Measurements from ENCODE around the gene NKAPL.

Gene NKAPL

GRCh38 chr6:28220257-28221133, 38.6 kb upstream of the NKAPL start:
- no peak for TF ChIP-seq CTCF (IDR thresholded peaks at IDR 0.05; ENCODE audit: poor library complexity, severe bottlenecking)
- H3K4me1 ChIP-seq (ENCODE audit: insufficient read depth, poor library complexity, severe bottlenecking) = peaks cover 6% of the 10 kb centered on the region
- H3K9me3 ChIP-seq (ENCODE audit: severe bottlenecking) = no peaks in the 10 kb centered on the region
- DNase-seq (ENCODE audit: low spot score) = no peak
- no peak overlapping the region for H3K27ac ChIP-seq (ENCODE audit: poor library complexity, severe bottlenecking)
- H3K36me3 ChIP-seq (ENCODE audit: low read depth) = no peaks in the 10 kb centered on the region
- no peak for ATAC-seq (ENCODE audit: low read depth)
- no peak overlapping the region for H3K4me3 ChIP-seq (ENCODE audit: severe bottlenecking)
- no peaks in the 10 kb centered on the region for H3K27me3 ChIP-seq (ENCODE audit: insufficient read depth, poor library complexity, severe bottlenecking)

- H3K4me3 ChIP-seq (ENCODE audit: severe bottlenecking) = peak overlapping the region; percentile 64
- no peaks in the 10 kb centered on the region for H3K9me3 ChIP-seq (ENCODE audit: severe bottlenecking)
- no peak for ATAC-seq (ENCODE audit: low read depth)
- H3K4me1 ChIP-seq (ENCODE audit: insufficient read depth, poor library complexity, severe bottlenecking) = peaks cover 12% of the 10 kb centered on the region
- no peak for DNase-seq (ENCODE audit: low spot score)
- H3K27ac ChIP-seq (ENCODE audit: poor library complexity, severe bottlenecking) = peak overlapping the region; percentile 63
- no peak for TF ChIP-seq CTCF (IDR thresholded peaks at IDR 0.05; ENCODE audit: poor library complexity, severe bottlenecking)
- H3K36me3 ChIP-seq (ENCODE audit: low read depth) = peaks cover 30% of the 10 kb centered on the region
- no peaks in the 10 kb centered on the region for H3K27me3 ChIP-seq (ENCODE audit: insufficient read depth, poor library complexity, severe bottlenecking)
These were observed 34.7 kb upstream of the NKAPL start for GRCh38 chr6:28224131-28225055.

GRCh38 chr6:28225056-28225834, 33.9 kb upstream of the NKAPL start, which contains the start of gene ZSCAN9:
TSS of gene ZSCAN9 (plus strand) at chr6:28225275. CDS start at chr6:28227085, 1,810 bp downstream.
- Histone ChIP-seq H3K4me1 (ENCODE audit: insufficient read depth, poor library complexity, severe bottlenecking) (peaks cover 12% of the 10 kb centered on the region), H3K36me3 (ENCODE audit: low read depth) (peaks cover 39% of the 10 kb centered on the region), H3K9me3 (ENCODE audit: severe bottlenecking) (no peaks in the 10 kb centered on the region), H3K4me3 (ENCODE audit: severe bottlenecking) (peak within 1 kb of the TSS; percentile 64), H3K27ac (ENCODE audit: poor library complexity, severe bottlenecking) (peak within 1 kb of the TSS; percentile 63), H3K27me3 (ENCODE audit: insufficient read depth, poor library complexity, severe bottlenecking) (no peaks in the 10 kb centered on the region)
- DNase-seq (ENCODE audit: low spot score) (peak; percentile 89), ATAC-seq (ENCODE audit: low read depth) (peak; percentile 97)
- TF ChIP-seq CTCF (IDR thresholded peaks at IDR 0.05; ENCODE audit: poor library complexity, severe bottlenecking) = no peak

- TF ChIP-seq CTCF (IDR thresholded peaks at IDR 0.05; ENCODE audit: poor library complexity, severe bottlenecking) = no peak
- Histone ChIP-seq H3K36me3 (ENCODE audit: low read depth) (peaks cover 51% of the 10 kb centered on the region), H3K27ac (ENCODE audit: poor library complexity, severe bottlenecking) (no peak overlapping the region), H3K4me1 (ENCODE audit: insufficient read depth, poor library complexity, severe bottlenecking) (peaks cover 12% of the 10 kb centered on the region), H3K9me3 (ENCODE audit: severe bottlenecking) (no peaks in the 10 kb centered on the region), H3K4me3 (ENCODE audit: severe bottlenecking) (peak overlapping the region; percentile 64), H3K27me3 (ENCODE audit: insufficient read depth, poor library complexity, severe bottlenecking) (no peaks in the 10 kb centered on the region)
- DNase-seq (ENCODE audit: low spot score) (no peak), ATAC-seq (ENCODE audit: low read depth) (no peak)
These were observed 32.6 kb upstream of the NKAPL start for GRCh38 chr6:28226460-28226859.

All from RWPE2 (cell line).